ENCODE results near the gene CDR2.

CDR2 gene

GRCh38 chr16:22417019-22417418, 42.6 kb upstream of the CDR2 start:
- H3K4me3 ChIP-seq (ENCODE audit: control insufficient read depth, low read depth, low read length): no peak overlapping the region
- no peak for DNase-seq (ENCODE audit: low read depth)
- no peak for TF ChIP-seq CTCF (IDR thresholded peaks at IDR 0.05; ENCODE audit: control insufficient read depth, insufficient read depth, low read depth, low read length, missing control alignments)

GRCh38 chr16:22413819-22414218, 39.4 kb upstream of the CDR2 start:
- DNase-seq (ENCODE audit: low read depth): no peak
- no peak for TF ChIP-seq CTCF (IDR thresholded peaks at IDR 0.05; ENCODE audit: control insufficient read depth, insufficient read depth, low read depth, low read length, missing control alignments)
- no peak overlapping the region for H3K4me3 ChIP-seq (ENCODE audit: control insufficient read depth, low read depth, low read length)

GRCh38 chr16:22407486-22407885, 33.1 kb upstream of the CDR2 start:
- DNase-seq (ENCODE audit: low read depth): no peak
- no peak for TF ChIP-seq CTCF (IDR thresholded peaks at IDR 0.05; ENCODE audit: control insufficient read depth, insufficient read depth, low read depth, low read length, missing control alignments)
- no peak overlapping the region for H3K4me3 ChIP-seq (ENCODE audit: control insufficient read depth, low read depth, low read length)

GRCh38 chr16:22402191-22402590, 27.8 kb upstream of the CDR2 start:
- no peak overlapping the region for H3K4me3 ChIP-seq (ENCODE audit: control insufficient read depth, low read depth, low read length)
- DNase-seq (ENCODE audit: low read depth): no peak
- no peak for TF ChIP-seq CTCF (IDR thresholded peaks at IDR 0.05; ENCODE audit: control insufficient read depth, insufficient read depth, low read depth, low read length, missing control alignments)

GRCh38 chr16:22400900-22401299, 26.5 kb upstream of the CDR2 start:
- no peak for TF ChIP-seq CTCF (IDR thresholded peaks at IDR 0.05; ENCODE audit: control insufficient read depth, insufficient read depth, low read depth, low read length, missing control alignments)
- no peak for DNase-seq (ENCODE audit: low read depth)

GRCh38 chr16:22397931-22398330, 23.5 kb upstream of the CDR2 start:
- no peak for TF ChIP-seq CTCF (IDR thresholded peaks at IDR 0.05; ENCODE audit: control insufficient read depth, insufficient read depth, low read depth, low read length, missing control alignments)
- DNase-seq (ENCODE audit: low read depth): no peak

More at GRCh38 chr16:22400900-22401299, 26.5 kb upstream of the CDR2 start:
- no peak overlapping the region for H3K4me3 ChIP-seq (ENCODE audit: control insufficient read depth, low read depth, low read length)

GRCh38 chr16:22397464-22397863, 23.0 kb upstream of the CDR2 start:
- DNase-seq (ENCODE audit: low read depth): peak; percentile 95
- TF ChIP-seq CTCF (IDR thresholded peaks at IDR 0.05; ENCODE audit: control insufficient read depth, insufficient read depth, low read depth, low read length, missing control alignments): no peak
- H3K4me3 ChIP-seq (ENCODE audit: control insufficient read depth, low read depth, low read length): no peak overlapping the region

More at GRCh38 chr16:22397931-22398330, 23.5 kb upstream of the CDR2 start:
- H3K4me3 ChIP-seq (ENCODE audit: control insufficient read depth, low read depth, low read length): no peak overlapping the region

Measured in AG09309 (cell line).